Stimulated activated CD8-positive, alpha-beta memory T cell treated with anti-CD3 and anti-CD28 coated beads, Interleukin-15, amount 100 ng/mL, for 24 hours (primary cell): ENCODE data around the gene F7.

Experiments
- DNase-seq: peaks from one replicate; pipeline ENCODE4 v3.0.0-alpha.2; 2020; ENCODE audit warnings: low read depth

F7 gene

GRCh38 chr13:113138792-113139551 lies 33.4 kb downstream of the F7 start:
- DNase-seq: no peak

- DNase-seq: no peak
Measured at GRCh38 chr13:113139577-113139976, 34.0 kb downstream of the F7 start.

- no peak for DNase-seq
Measured at GRCh38 chr13:113140677-113141600, 35.3 kb downstream of the F7 start.

GRCh38 chr13:113141601-113141970 lies 36.0 kb downstream of the F7 start:
- no peak for DNase-seq

- DNase-seq: no peak
Measured at GRCh38 chr13:113142876-113143275, 37.3 kb downstream of the F7 start.

GRCh38 chr13:113143466-113144254 lies 38.1 kb downstream of the F7 start:
- DNase-seq: no peak

- DNase-seq: no peak
Measured at GRCh38 chr13:113144255-113144629, 38.7 kb downstream of the F7 start.

- no peak for DNase-seq
Measured at GRCh38 chr13:113145496-113145895, 39.9 kb downstream of the F7 start.

- no peak for DNase-seq
Measured at GRCh38 chr13:113145911-113146598, 40.5 kb downstream of the F7 start.

GRCh38 chr13:113146750-113147149 lies 41.2 kb downstream of the F7 start:
- DNase-seq: no peak

GRCh38 chr13:113147206-113147605 lies 41.6 kb downstream of the F7 start:
- no peak for DNase-seq

- DNase-seq: no peak
Measured at GRCh38 chr13:113148407-113148806, 42.8 kb downstream of the F7 start.

GRCh38 chr13:113148940-113149503 lies 43.4 kb downstream of the F7 start:
- no peak for DNase-seq

- no peak for DNase-seq
Measured at GRCh38 chr13:113149711-113150549, 44.3 kb downstream of the F7 start.

GRCh38 chr13:113150550-113151365 lies 45.2 kb downstream of the F7 start:
- no peak for DNase-seq

- DNase-seq: no peak
Measured at GRCh38 chr13:113151745-113152690, 46.4 kb downstream of the F7 start.

GRCh38 chr13:113152691-113152983 lies 47.0 kb downstream of the F7 start:
- DNase-seq: no peak

- DNase-seq: no peak
Measured at GRCh38 chr13:113152984-113153809, 47.6 kb downstream of the F7 start.
